Fibroblast of the aortic adventitia (primary cell): ENCODE data around the gene ZYG11A. TPM values are rescaled to one million over a fixed set of nuclear protein-coding genes. Genes with fewer than 3 reads are reported as not detected.
"Not testable (repeated sequence)": the region's sequence is repeated elsewhere in the genome, so short reads cannot be mapped to it uniquely, and the experiment has no call there.

Experiments used
- DNase-seq: peaks from one replicate; pipeline ENCODE4 v3.0.0-alpha.2; 2010; ENCODE audit warnings: low read depth
- H3K4me3 ChIP-seq: 2 replicates; pipeline ENCODE4 v1.5.1; 2011; ENCODE audit warnings: low read depth, mild to moderate bottlenecking, control low read depth, low read length, moderate library complexity
- CTCF ChIP-seq: IDR thresholded peaks from 2 replicates; pipeline ENCODE4 v1.5.1; 2011; ENCODE audit warnings: mild to moderate bottlenecking, low read length, control low read depth, inconsistent platforms; ENCODE audit not compliant: insufficient read depth
- total RNA-seq: library from RNA; depleted of rRNA; stranded (reverse); fragments of >200 nt; gene quantifications from 2 replicates; pipeline ENCODE4 v1.2.3, GENCODE V29; 2012; ENCODE audit warnings: low replicate concordance

ZYG11A gene
- total RNA-seq, 1 donor = 0.72 TPM

- no peak for TF ChIP-seq CTCF
- H3K4me3 ChIP-seq = no peak overlapping the region
- DNase-seq = no peak
These were observed 13.0 kb downstream of the ZYG11A start for GRCh38 chr1:52855584-52855983.

- no peak overlapping the region for H3K4me3 ChIP-seq
- no peak for TF ChIP-seq CTCF
These were observed 13.5 kb downstream of the ZYG11A start for GRCh38 chr1:52856026-52856425.

DNA sequence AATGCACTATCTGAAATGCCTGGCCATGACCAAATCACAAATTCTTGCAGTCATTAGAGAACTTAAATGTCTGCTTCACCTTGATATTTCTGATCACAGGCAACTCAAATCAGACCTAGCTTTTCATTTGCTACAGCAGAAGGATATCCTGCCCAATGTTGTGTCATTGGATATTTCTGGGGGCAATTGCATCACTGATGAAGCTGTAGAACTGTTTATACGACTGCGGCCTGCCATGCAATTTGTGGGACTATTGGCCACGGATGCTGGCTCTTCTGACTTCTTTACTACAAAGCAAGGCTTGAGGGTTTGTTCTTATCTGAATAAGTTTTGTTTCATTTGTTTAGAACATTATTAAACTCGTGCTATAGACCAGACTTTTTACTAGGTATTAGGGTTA, 14.9 kb downstream of the ZYG11A start:
- DNase-seq = no peak
- H3K4me3 ChIP-seq = no peak overlapping the region
- TF ChIP-seq CTCF = no peak

More at GRCh38 chr1:52856026-52856425, 13.5 kb downstream of the ZYG11A start:
- no peak for DNase-seq

GRCh38 chr1:52862666-52863458, 20.3 kb downstream of the ZYG11A start:
- DNase-seq = no peak
- TF ChIP-seq CTCF = no peak

DNA sequence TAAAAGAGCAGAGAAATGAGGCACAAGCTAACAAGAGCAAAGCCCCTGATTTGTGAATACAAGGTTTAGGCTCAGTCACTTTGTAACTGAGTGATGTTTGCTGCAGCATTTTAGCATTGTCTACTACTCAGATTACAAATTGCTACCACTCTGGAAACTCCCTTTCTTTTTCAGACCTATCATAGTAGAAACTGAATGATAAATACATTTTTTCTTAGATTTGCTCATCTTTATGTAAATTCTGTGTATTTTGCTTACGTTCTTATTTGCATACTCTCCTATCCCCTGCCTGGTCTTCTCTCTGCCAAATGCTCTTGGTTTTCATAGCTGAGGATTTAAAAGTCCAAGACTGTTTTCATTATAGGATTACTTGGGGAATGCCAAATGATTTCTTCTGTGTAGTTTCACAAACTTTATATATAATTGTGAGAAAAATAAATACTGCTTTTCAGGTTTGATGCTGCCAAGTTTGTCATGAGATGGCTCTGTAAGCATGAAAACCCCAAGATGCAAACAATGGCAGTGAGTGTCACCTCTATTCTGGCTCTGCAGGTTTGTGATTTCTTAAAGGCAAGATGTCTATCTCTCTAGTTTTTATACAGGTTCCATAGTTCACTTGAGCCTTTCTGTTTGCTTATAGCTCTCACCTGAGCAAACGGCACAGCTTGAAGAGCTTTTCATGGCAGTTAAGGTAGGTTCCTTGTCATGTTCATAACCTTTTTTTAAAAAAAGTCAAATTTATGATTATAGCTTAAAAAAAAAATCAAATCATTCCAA, 24.7 kb downstream of the ZYG11A start:
- H3K4me3 ChIP-seq = no peak overlapping the region
- TF ChIP-seq CTCF = no peak
- DNase-seq = no peak

More at GRCh38 chr1:52862666-52863458, 20.3 kb downstream of the ZYG11A start:
- no peak overlapping the region for H3K4me3 ChIP-seq

- not testable (repeated sequence) for H3K4me3 ChIP-seq, DNase-seq
These were observed 27.2 kb downstream of the ZYG11A start for GRCh38 chr1:52869727-52870126.

GRCh38 chr1:52876843-52877242, 34.3 kb downstream of the ZYG11A start:
- no peak for DNase-seq
- TF ChIP-seq CTCF = no peak

More at GRCh38 chr1:52876843-52877242, 34.3 kb downstream of the ZYG11A start:
- H3K4me3 ChIP-seq = no peak overlapping the region
